Bronchial epithelial cell (primary cell): Measurements from ENCODE around the gene FUT6. TPM values are rescaled to one million over a fixed set of nuclear protein-coding genes. Genes with fewer than 3 reads are reported as not detected.

Experiments used
- DNase-seq: peaks from one replicate; pipeline ENCODE4 v3.0.0-alpha.2; 2010; ENCODE audit warnings: low read depth
- FAIRE-seq: peaks from 2 replicates; lab custom pipeline; 2011; peaks lifted over from hg19 to GRCh38; lab: Jason Lieb, UNC
- H3K27me3 ChIP-seq: 2 replicates; pipeline ENCODE4 v1.5.1; 2011; ENCODE audit warnings: low read length; ENCODE audit not compliant: control insufficient read depth, insufficient read depth
- H3K36me3 ChIP-seq: 2 replicates; pipeline ENCODE4 v1.5.1; 2011; ENCODE audit warnings: low read length; ENCODE audit not compliant: control insufficient read depth, insufficient read depth
- H3K4me3 ChIP-seq: 2 replicates; pipeline ENCODE4 v1.5.1; 2011; ENCODE audit warnings: mild to moderate bottlenecking, low read depth, low read length, control low read depth
- CTCF ChIP-seq: IDR thresholded peaks from 2 replicates; pipeline ENCODE4 v1.5.1; 2011; ENCODE audit warnings: mild to moderate bottlenecking, moderate library complexity, low read length, control low read depth, inconsistent platforms; ENCODE audit not compliant: insufficient read depth, severe bottlenecking
- total RNA-seq: library from RNA; depleted of rRNA; stranded (reverse); fragments of >200 nt; gene quantifications from 2 replicates; pipeline ENCODE4 v1.2.1, GENCODE V29; 2014

FUT6 gene
- total RNA-seq, 1 donor from 2014 or later = 2.1 TPM

- Histone ChIP-seq H3K27me3 (peaks cover 4% of the 10 kb centered on the region), H3K4me3 (no peak overlapping the region)
- no peak for FAIRE-seq
These were observed 40.0 kb downstream of the FUT6 start for GRCh38 chr19:5799247-5800241.

GRCh38 chr19:5798244-5798643 is 41.3 kb downstream of the FUT6 start:
- no peak for DNase-seq
- no peaks in the 10 kb centered on the region for H3K36me3 ChIP-seq
- TF ChIP-seq CTCF = no peak
- no peak for FAIRE-seq
- H3K27me3 ChIP-seq = peaks cover 4% of the 10 kb centered on the region
- H3K4me3 ChIP-seq = no peak overlapping the region

More at GRCh38 chr19:5799247-5800241, 40.0 kb downstream of the FUT6 start:
- no peaks in the 10 kb centered on the region for H3K36me3 ChIP-seq
- no peak for DNase-seq
- TF ChIP-seq CTCF = no peak

- DNase-seq (no peak), FAIRE-seq (no peak)
- Histone ChIP-seq H3K36me3 (no peaks in the 10 kb centered on the region), H3K27me3 (peaks cover 1% of the 10 kb centered on the region), H3K4me3 (no peak overlapping the region)
- TF ChIP-seq CTCF = no peak
These were observed 44.1 kb downstream of the FUT6 start for GRCh38 chr19:5795382-5795919.

- Histone ChIP-seq H3K36me3 (peaks cover 10% of the 10 kb centered on the region), H3K4me3 (no peak overlapping the region), H3K27me3 (no peaks in the 10 kb centered on the region)
- no peak for TF ChIP-seq CTCF
- DNase-seq = no peak
- no peak for FAIRE-seq
These were observed 46.3 kb downstream of the FUT6 start for GRCh38 chr19:5793188-5793587.

- no peak for TF ChIP-seq CTCF
- Histone ChIP-seq H3K36me3 (peaks cover 18% of the 10 kb centered on the region), H3K27me3 (no peaks in the 10 kb centered on the region), H3K4me3 (no peak overlapping the region)
- DNase-seq = no peak
- no peak for FAIRE-seq
These were observed 47.3 kb downstream of the FUT6 start for GRCh38 chr19:5792224-5792623.
